ENCODE data around the gene PNPLA1.
A peak's percentile ranks its signal among the peaks of the same experiment; 100 is the strongest.

The PNPLA1 gene

GRCh38 chr6:36285797-36286196, 15.9 kb downstream of the PNPLA1 start:
- no peak for FAIRE-seq

- FAIRE-seq, result no peak
These were observed 17.0 kb downstream of the PNPLA1 start for GRCh38 chr6:36286858-36287257.

DNA sequence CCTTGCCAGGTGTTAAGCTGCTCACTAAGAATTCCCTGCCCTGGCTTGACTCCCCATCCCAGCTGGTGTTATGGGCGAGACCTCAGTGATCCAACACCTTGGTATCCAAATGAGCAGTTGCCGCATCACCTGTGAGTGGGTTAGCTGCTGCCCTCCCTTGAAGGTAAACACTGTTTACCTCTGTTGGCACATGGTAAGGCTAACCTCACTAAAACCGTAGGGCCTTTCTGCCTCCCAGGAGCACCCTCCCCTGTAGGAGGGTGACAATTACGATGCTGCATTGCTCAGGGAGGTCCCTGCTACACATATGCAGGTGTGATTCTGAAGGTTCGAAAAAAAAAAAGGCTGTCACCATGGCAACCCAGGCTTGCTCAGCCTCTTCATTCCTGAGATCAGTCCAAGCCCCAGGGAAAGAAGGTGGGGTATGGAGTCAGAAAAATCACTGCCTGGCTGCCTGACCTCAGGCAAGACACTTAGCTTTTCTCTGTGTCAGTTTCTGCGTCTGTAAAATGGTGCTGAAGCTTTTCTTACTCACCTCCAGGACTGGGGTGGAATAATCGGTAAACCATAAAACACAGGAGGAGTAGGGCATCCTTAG, 19.5 kb downstream of the PNPLA1 start:
- no peak for FAIRE-seq

GRCh38 chr6:36290668-36291620, 21.1 kb downstream of the PNPLA1 start:
- no peak for FAIRE-seq

DNA sequence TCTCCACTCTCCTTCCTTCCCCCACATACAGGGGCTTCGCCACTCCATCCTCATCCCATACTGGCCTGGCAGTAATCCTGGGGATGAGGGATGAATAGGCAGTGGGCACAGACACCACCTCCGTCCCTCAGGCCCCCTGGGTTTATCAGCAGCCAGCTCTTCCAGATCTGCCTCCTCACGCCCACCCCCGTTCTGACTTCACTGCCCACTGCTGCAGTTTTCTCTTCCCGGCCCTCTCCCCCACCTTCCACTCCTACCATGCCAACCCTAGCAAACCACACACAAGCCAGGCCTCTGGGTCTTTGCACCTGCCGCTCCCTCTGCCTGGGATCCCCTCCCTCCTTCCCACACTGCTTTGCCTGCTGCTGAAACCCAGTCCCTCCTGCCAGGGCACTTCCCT, 22.3 kb downstream of the PNPLA1 start:
- FAIRE-seq, result no peak

DNA sequence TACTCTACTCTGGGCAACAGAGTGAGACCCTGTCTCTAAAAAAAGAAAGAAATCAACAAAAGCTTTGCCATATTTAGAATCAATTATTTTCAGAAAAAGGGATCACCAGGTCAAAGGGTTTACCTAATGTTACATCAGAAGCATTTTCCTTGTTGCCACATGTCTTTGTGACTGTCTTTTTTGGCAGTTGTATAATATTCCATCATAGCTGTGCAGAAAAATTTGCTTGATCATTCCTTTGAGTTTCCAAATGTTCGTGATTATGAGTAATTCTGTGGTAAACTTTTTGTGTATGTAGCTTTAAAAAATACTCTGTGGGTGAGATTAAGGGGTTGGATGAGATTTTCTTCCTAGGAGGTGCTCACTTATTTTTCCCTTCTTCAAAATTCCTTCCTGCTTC, 26.4 kb downstream of the PNPLA1 start:
- no peak for FAIRE-seq

DNA sequence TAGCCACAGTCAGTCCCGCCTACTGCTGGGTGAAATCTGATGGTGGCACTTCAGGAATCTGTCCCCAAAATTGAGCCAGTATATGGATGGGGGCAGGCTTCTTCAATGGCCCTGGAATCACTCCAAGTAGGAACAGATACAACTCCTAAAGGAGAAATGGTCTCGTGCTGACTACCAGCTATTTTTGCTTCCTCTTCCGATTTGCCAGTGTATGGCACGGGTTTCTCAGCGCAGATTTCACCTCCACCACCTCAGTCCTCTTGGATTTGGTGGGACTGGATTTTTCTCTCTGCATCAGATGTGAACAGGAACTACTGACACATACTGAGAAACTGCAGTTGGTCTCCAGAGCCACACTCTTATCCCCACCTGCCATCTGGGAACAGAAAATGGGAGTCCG, 27.2 kb downstream of the PNPLA1 start:
- no peak for FAIRE-seq

DNA sequence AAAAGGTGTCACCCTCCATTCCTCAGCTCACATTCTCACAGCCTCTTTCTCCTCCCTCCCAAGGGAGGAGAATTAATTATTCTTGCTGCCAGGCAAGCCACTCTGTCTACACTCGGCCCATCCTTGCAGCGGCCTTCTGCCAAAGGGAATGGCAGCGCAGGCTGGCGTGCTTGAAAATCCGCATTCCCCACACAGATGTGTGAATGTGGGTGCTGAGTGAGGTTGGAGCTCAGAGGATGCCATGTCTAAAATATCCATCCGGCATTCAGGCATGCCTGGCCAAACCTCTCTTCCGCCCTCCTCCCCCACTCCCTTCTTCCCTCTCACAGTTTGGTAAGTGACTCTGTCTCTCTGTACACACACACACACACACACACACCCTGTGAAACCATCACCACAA, 27.7 kb downstream of the PNPLA1 start:
- no peak for FAIRE-seq

DNA sequence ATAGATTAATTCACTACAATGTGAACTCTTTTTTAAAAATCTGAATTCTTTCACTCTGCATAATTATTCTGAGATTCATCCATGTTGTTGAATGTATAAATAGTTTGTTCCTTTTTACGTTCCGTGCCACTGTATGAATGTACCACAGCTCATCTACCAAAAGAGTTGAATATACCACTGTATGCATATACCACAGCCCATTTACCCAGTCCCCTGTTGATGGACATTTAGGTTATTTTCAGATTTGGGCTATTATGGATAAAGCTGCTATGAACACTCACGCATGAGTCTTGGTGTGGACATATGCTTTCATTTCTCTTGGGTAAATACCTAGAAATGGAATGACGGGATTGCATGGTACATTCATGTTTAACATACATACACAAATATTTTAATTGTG, 28.2 kb downstream of the PNPLA1 start:
- FAIRE-seq, result no peak

- FAIRE-seq, result no peak
These were observed 31.3 kb downstream of the PNPLA1 start for GRCh38 chr6:36301085-36301658.

DNA sequence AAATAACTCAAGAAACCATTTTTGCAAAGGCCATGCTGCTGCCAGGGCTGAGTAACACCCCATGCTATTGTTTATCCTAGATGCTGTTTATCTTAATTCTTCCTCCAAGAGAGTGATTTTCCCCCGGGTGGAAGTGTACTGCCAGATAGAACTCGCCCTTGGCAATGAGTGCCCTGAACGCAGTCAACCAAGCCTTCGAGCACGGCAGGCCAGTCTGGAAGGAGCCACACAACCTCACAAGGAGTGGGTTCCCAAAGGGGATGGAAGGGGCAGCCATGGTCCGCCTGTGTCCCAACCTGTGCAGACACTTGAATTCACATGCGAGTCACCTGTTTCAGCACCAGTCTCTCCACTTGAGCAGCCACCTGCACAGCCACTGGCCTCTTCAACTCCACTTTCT, 31.9 kb downstream of the PNPLA1 start:
- no peak for FAIRE-seq

DNA sequence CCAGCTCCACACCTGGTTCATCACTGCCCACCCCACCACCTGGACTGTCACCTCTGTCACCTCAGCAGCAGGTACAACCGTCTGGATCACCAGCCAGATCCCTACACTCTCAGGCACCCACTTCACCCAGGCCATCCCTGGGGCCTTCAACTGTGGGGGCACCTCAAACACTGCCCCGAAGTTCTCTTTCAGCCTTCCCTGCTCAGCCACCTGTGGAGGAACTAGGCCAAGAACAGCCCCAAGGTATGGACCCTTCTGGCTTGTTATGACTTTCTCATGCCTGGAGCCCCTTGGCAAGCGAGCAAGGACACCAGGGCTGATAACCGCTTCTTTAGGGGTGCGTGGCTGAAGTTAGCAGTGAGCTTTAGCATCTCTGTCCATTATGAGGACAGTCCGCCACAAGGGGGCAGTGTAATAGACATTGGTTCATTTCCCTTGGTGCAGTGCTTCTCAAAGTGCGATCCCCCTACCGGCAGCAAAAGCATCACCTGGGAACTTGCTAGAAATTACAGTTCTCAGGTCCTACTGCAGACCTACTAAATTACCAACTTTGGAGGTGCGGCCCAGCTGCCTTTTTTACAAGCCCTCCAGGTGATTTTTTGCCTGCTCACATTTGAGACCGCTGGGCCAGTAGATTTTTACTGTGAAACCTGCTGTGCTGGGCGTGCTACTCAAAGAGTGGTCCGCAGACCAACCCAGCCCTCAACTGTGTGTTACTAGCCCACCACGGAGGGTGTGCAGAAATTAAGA, 32.5 kb downstream of the PNPLA1 start:
- peak; percentile 46 for FAIRE-seq

DNA sequence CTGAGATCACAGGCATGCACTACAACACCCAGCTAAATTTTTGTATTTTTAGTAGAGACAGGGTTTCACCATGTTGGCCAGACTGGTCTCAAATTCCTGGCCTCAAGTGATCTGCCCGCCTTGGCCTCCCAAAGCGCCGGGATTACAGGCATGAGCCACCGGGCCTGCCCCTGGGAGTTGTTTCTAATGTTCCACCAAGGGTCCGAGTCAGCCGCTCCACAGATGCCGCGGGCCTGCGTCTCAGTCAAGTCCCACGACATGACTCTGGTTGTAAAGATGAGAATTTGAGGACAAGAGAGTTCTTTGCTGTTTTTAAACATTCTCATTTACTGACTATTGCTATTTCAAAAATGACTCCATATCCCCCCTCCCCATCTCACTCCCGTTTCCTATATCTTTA, 36.0 kb downstream of the PNPLA1 start:
- FAIRE-seq, result no peak

DNA sequence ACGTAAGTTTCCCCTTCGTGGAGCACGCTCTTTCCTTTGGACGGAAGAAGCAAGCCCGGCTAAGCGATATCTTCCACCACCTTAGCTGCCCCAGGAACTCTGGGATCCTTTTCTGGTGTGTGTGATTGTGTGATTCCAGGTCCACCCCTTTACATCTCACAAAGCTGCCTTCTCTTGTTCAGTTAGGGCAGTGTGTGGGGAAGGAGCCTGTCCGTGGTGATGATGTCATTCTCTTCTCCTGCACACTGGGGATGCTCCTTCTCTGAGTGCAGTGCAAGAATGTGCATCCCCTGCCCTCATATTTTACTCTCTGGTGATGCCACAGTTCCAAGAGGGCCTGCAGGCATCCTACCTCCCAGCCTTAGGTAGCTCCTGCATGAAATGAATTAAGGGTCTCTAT, 36.5 kb downstream of the PNPLA1 start:
- no peak for FAIRE-seq

DNA sequence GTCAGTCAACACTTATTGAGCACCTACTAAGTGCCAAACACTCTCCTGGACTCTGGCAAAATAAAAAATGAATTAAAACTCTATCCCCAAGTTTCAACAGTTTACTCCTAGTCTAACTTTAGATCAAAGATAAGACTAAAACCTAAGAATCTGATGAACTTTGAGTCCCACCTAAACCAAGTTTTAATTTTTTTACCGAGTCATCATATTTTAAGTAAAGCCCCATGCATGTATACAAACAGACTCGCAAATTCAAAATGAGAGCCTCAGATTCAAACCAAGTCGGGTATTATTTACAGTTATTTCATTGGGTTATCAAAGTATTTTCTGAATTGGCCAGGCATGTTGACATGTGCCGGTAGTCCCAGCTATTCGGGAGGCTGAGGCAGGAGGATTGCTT, 38.7 kb downstream of the PNPLA1 start:
- FAIRE-seq, result no peak

DNA sequence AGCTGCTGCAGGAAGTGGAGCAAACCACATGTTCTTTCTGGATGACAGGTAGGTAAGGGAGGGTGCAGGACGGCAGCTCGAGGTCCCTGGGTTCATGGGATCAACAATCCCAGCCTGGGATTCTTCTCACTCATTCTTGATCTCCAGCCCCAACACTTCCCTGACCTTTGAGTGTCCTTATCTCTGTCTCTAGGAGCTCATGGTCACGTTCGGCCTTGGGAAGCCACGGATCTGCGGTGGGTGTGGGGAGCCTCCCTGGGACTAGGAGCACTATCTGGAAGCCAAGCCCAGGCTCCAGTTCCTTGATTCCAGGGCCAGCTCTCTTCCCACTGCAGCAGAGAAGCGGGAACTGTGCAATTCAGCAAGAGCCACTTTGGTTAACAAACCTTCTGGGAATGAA, 39.3 kb downstream of the PNPLA1 start:
- FAIRE-seq, result no peak

- no peak for FAIRE-seq
These were observed 40.0 kb downstream of the PNPLA1 start for GRCh38 chr6:36309900-36310299.

GRCh38 chr6:36312854-36313648, 43.2 kb downstream of the PNPLA1 start:
- no peak for FAIRE-seq

- FAIRE-seq, result no peak
These were observed 43.7 kb downstream of the PNPLA1 start for GRCh38 chr6:36313649-36313936.

- no peak for FAIRE-seq
These were observed 44.6 kb downstream of the PNPLA1 start for GRCh38 chr6:36314221-36315014.

DNA sequence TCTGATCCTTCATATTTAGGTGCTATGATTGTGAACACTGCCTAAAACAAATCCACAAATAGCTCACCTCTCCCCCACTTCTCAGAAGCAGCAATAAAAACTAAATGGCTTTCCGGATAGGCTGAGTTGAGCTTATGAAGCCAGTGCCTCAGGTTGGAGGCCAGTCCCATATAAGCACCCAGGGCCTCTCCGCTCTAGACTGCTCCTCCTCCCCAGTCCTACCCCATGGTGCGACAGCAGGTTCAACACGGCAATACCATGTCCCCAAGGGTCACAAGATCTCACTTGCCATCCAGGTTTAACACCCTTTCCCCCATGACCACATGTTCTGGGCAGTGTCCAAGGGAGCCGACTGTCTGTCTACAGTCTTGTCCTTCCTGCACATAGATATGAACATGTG, 46.1 kb downstream of the PNPLA1 start:
- FAIRE-seq, result no peak

- no peak for FAIRE-seq
These were observed 47.8 kb downstream of the PNPLA1 start for GRCh38 chr6:36317623-36318022.

Measured in G401.6 (cell line).